AG04449 (cell line): Measurements from ENCODE around the gene MRPL38.
A peak's percentile ranks its signal among the peaks of the same experiment; 100 is the strongest.
"Not testable (repeated sequence)": the region's sequence is repeated elsewhere in the genome, so short reads cannot be mapped to it uniquely, and the experiment has no call there.

Experiments
- CTCF ChIA-PET: fragments of 350-600 bp; formaldehyde crosslinking; extraction: SDS; loops from one replicate; lab custom pipeline; 2021; ENCODE audit warnings: antibody characterized with exemption; lab: Yijun Ruan, JAX
- POLR2A ChIA-PET: fragments of 400-600, 350-600 bp; formaldehyde crosslinking; extraction: SDS; loops from one replicate; lab custom pipeline; 2020; ENCODE audit warnings: antibody characterized with exemption, inconsistent platforms; lab: Yijun Ruan, JAX
- DNase-seq: peaks from one replicate; pipeline ENCODE4 v3.0.0-alpha.2; 2010; ENCODE audit warnings: low read depth, low spot score
- H3K4me3 ChIP-seq: 2 replicates; pipeline ENCODE4 v1.5.1; 2011; ENCODE audit warnings: low read depth, mild to moderate bottlenecking, control low read depth, low read length
- TF ChIP-seq, protein P1 (sequence below): IDR thresholded peaks from one replicate; pipeline ENCODE4 v1.5.1; 2011; ENCODE audit warnings: mild to moderate bottlenecking, moderate library complexity, low read length, control low read depth, inconsistent platforms; ENCODE audit not compliant: insufficient read depth; ENCODE audit errors: missing control alignments

MRPL38 gene

DNA sequence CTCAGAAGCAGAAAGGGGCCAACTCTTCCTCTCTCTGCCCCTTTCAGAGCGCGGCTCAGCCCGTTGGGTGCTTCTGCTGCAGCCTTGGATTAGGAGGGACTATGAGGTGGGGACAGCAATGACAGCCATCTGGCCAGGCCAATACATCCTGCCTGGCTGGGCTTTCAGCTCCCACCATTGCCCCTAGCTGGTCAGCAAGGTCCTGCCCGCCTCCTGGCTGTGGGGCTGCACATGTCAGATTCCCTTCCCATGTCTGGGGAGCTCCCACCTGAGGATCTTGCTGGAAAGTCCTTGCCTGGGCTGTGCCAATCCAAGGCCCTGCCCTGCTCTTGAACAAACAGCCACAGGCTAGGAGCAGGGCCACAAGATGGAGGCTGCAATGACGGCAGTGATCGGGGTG, 16.2 kb downstream of the MRPL38 start:
- no peak for DNase-seq
- ChIA-PET CTCF (interaction anchor here (6.5 kb wide), 1 partner anchor 10 kb away, joined by 32 read pairs; the partner anchor contains the start of gene TRIM47), POLR2A (interaction anchor here (1.1 kb wide), 1 partner anchor 9 kb away, joined by 4 read pairs; no protein-coding TSS in a partner anchor)
- H3K4me3 ChIP-seq: no peak overlapping the region
- TF ChIP-seq, protein P1, sequence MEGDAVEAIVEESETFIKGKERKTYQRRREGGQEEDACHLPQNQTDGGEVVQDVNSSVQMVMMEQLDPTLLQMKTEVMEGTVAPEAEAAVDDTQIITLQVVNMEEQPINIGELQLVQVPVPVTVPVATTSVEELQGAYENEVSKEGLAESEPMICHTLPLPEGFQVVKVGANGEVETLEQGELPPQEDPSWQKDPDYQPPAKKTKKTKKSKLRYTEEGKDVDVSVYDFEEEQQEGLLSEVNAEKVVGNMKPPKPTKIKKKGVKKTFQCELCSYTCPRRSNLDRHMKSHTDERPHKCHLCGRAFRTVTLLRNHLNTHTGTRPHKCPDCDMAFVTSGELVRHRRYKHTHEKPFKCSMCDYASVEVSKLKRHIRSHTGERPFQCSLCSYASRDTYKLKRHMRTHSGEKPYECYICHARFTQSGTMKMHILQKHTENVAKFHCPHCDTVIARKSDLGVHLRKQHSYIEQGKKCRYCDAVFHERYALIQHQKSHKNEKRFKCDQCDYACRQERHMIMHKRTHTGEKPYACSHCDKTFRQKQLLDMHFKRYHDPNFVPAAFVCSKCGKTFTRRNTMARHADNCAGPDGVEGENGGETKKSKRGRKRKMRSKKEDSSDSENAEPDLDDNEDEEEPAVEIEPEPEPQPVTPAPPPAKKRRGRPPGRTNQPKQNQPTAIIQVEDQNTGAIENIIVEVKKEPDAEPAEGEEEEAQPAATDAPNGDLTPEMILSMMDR: no peak

DNA sequence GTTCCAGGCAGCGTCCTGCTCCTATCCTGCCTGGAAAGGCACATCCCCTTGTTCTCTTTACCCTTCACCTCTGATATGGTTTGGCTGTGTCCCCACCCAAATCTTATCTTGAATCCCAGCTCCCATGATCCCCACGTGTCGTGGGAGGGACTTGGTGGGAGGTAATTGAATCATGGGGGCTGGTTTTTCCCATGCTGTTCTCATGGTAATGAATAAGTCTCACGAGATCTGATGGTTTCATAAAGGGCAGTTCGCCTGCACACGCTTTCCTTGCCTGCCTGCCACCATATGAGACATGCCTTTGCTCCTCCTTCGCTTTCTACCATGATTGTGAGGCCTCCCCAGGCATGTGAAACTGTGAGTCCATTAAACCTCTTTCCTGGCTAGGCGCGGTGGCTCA, 18.8 kb downstream of the MRPL38 start:
- CTCF ChIA-PET: interaction anchor here (3.2 kb wide), 1 partner anchor 11 kb away, joined by 23 read pairs; the partner anchor contains the start of gene TRIM65
- H3K4me3 ChIP-seq, POLR2A ChIA-PET, DNase-seq: not testable (repeated sequence)

DNA sequence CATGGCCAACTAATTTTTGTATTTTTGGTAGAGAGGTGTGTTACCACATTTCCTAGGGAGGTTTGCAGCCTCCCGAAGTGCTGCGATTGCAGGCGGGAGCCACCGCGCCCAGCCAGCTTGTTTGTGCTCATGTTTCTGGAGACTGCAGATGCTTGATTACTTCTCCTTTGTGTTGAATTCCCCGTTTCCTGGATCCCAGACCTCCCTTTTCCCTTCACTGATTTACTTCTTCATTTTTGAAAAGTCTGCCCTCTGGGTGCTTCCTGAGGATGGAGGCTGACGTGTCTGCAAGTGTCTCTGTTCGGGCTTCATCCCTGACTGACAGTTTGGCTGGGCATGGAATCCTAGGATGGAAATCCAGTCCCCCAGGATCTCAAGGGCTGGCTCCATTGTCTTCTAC, 19.3 kb downstream of the MRPL38 start:
- POLR2A ChIA-PET: no interaction called here

DNA sequence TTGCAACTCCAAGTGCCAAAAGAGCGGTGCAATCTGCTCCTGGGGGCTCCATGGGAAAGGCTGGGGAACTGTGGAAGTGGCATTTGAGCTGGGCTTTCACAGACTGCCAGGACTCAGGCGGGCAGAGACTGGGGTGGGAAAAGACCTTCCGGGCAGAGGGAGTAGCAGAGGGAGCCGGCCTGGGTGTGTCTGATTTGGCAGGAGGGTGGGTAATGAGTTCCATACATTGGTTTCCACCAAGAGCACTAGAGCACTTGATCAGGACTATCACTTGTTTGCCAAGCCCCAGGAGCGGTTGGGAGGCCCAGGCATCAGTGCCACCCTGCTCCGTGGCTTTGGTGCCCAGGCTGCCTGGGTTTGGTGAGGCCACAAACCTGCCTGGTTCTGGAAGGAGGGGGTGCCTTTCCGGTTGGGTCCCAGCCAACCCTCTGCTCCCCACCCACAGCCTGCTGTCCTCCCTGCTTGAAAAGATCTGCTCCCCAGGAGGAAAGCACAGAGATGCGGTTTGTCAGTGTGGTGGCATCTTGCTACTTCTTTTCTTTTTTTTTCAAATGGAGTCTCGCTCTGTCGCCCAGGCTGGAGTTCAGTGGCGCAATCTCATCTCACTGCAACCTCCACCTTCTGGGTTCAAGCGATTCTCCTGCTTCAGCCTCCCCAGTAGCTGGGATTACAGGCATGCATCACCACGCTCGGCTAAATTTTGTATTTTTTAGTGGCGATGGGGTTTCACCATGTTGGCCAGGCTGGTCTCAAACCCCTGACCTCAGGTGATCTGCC, 22.8 kb downstream of the MRPL38 start:
- TF ChIP-seq, protein P1: no peak
- ChIA-PET POLR2A (no interaction called here), CTCF (interaction anchor here (1.3 to 1.4 kb wide), 3 partner anchors 20 to 38 kb away, joined by 3 to 5 read pairs (median 4); partner anchors contain the start of gene UNC13D)
- DNase-seq: no peak
- no peak overlapping the region for H3K4me3 ChIP-seq

More for the DNA sequence above, 19.3 kb downstream of the MRPL38 start:
- CTCF ChIA-PET: interaction anchor here (3.2 kb wide), 1 partner anchor 11 kb away, joined by 23 read pairs; the partner anchor contains the start of gene TRIM65
- H3K4me3 ChIP-seq: no peak overlapping the region
- no peak for DNase-seq
- TF ChIP-seq, protein P1: no peak

DNA sequence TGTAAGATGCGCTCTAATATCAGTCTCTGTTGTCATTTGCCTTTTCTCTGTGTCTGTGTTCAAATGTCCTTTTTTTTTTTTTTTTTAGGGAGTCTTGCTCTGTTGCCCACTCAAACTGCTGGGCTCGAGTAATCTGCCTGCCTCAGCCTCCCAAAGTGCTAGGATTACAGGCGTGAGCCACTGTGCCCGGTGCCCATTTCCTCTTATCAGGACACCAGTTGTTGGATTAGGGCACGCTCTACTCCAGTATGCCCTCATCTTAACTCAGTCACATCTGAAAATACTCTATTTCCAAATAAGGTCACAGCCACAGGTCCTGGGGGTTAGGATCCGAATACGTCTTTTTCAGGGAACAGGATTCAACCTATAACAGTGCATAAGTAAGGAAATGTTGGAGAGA, 24.4 kb downstream of the MRPL38 start:
- ChIA-PET POLR2A (no interaction called here), CTCF (interaction anchor here (0.7 to 3.3 kb wide), 4 partner anchors 10 to 32 kb away, joined by 3 to 32 read pairs (median 16); partner anchors contain the start of gene TRIM65)
- H3K4me3 ChIP-seq: no peak overlapping the region
- no peak for DNase-seq
- TF ChIP-seq, protein P1: no peak

DNA sequence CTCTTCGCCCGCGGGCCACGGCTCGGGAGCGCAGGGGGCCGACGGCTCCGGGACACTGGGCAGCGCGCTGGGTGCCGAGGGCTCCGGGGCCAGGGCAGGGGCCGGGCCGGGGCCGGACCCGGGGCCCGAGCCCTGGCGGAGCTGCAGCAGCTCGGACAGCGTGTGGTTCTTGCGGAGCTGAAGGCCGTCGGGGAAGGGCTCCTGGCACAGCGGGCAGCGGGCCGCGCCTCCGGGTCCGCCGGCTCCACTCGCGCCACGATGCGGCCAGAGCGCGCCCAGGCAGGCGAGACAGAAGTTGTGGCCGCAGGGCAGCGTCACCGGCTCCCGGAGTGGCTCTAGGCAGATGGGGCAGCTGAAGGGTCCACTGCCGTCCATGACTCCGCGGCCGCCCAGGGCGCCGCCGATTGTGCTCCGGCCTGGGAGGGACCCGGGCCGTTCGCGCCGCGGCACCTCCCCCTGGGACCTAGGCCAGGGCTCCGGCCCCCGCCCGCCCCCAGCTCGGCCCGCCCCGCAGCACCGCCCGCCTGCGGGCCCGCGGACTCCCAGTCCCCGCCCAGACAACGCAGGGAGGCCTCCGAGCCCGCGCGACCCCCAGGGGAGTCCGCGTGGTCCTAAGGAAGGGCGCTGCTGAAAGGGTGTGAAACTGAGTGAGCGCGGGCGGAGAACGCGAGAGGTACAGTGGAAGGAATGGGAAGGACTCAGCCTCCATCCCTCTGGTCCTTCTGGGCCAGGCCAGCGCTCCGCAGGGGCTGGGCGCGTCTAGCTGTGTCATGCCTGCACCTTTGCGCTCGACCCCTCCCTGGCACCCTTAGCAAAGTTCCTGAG, 26.3 kb downstream of the MRPL38 start, which contains the start of gene TRIM47:
Gene TRIM47 (minus strand): TSS at position 408 of the 825 bp plus-strand sequence. CDS start 33 bp downstream, at position 375.
- DNase-seq: no peak
- CTCF ChIA-PET: interaction anchor here (0.7 to 3.5 kb wide), 17 partner anchors 7 to 135 kb away, joined by 3 to 32 read pairs (median 6); partner anchors contain the start of genes GALK1, TRIM65 and WBP2
- POLR2A ChIA-PET: interaction anchor here (0.9 to 1.6 kb wide), 7 partner anchors 12 to 113 kb away, joined by 3 to 9 read pairs (median 4); partner anchors contain the start of genes MRPL38, TRIM65 and WBP2
- H3K4me3 ChIP-seq: peak within 1 kb of the TSS; percentile 57
- TF ChIP-seq, protein P1: peak; percentile 39
